Cardiac muscle cell (in vitro differentiated cells and primary cell): Measurements from ENCODE around the gene TMEM59. TPM values are rescaled to one million over a fixed set of nuclear protein-coding genes. Genes with fewer than 3 reads are reported as not detected.

ENCODE experiments used
- DNase-seq, 2 donors: peaks; one replicate each; pipeline versions ENCODE4 v3.0.0 to v3.0.0-alpha.2; 2010 to 2017; ENCODE audit warnings: low read depth in 1 of 2, low spot score in 1 of 2
- H3K27ac ChIP-seq: fragments of 200-600 bp; sonication (generic); 2 replicates; pipeline ENCODE4 v1.5.1; 2016
- H3K27me3 ChIP-seq: fragments of 200-600 bp; sonication (generic); 2 replicates; pipeline ENCODE4 v1.6.0; 2016; ENCODE audit warnings: control low read depth
- H3K36me3 ChIP-seq: fragments of 200-600 bp; sonication (generic); 2 replicates; pipeline ENCODE4 v1.5.1; 2016; ENCODE audit warnings: control low read depth
- H3K4me1 ChIP-seq: fragments of 200-600 bp; sonication (generic); 2 replicates; pipeline ENCODE4 v1.8.1; 2017; ENCODE audit warnings: low read depth, mild to moderate bottlenecking, mixed run types
- H3K4me3 ChIP-seq: fragments of 200-600 bp; sonication (generic); 2 replicates; pipeline ENCODE4 v1.5.1; 2016; ENCODE audit warnings: mild to moderate bottlenecking
- H3K9me3 ChIP-seq: fragments of 200-600 bp; sonication (generic); 2 replicates; pipeline ENCODE4 v1.5.1; 2017; ENCODE audit warnings: low read depth, mild to moderate bottlenecking, control low read depth
- polyA plus RNA-seq: library from polyadenylated mRNA; unstranded; fragments of >200 nt; fragmentation: Nextera tagmentation; extraction: Ambion mirVana; gene quantifications from 2 replicates; pipeline ENCODE4 v1.2.1, GENCODE V29; 2016
- total RNA-seq: library from RNA; depleted of rRNA; stranded (reverse); fragments of >200 nt; gene quantifications from 2 replicates; pipeline ENCODE4 v1.2.3, GENCODE V29; 2016
- TF ChIP-seq, protein P1 (sequence below): IDR thresholded peaks from 2 replicates; pipeline ENCODE4 v1.5.1; 2012; ENCODE audit warnings: low read depth, mild to moderate bottlenecking, low read length

Gene TMEM59, protein sequence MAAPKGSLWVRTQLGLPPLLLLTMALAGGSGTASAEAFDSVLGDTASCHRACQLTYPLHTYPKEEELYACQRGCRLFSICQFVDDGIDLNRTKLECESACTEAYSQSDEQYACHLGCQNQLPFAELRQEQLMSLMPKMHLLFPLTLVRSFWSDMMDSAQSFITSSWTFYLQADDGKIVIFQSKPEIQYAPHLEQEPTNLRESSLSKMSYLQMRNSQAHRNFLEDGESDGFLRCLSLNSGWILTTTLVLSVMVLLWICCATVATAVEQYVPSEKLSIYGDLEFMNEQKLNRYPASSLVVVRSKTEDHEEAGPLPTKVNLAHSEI
- total RNA-seq, result 71.0 and 73.1 TPM in 2 replicates
- 330 and 350 TPM in 2 replicates for polyA plus RNA-seq

DNA sequence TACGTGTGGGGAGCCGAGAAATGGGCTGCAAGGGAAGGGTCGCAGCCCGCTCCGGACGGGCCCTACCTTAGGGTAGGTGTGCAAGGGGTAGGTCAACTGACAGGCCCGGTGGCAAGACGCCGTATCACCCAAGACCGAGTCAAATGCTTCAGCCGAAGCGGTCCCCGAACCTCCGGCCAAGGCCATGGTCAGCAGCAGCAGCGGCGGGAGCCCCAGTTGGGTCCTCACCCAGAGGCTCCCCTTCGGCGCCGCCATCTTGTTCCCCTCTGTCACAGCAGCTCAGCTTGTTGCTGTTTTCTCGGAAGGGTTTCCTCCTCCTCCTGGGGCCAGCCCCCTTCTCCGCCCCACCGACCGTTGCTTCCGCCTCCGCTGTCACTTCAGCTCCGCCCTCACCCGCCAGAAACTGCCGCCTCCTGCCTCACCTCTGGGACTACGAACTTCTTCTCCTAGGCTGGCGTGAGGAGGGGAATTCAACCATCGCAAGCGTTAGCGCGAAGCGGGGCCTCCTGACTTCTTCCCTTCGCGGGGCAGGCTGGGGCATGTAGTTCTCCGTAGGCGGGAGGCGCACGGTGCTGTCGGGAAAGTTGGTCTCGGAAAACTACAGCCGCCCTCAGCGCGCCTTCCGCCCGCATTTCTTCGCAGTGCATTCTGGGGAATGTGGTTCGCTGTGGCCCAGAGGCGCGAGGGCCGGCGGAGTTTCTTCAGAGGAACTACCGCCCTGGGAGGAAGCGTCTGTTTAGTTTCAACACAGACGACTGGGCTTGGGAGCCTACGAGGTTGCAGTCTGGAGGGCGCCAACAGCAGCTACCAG, at the start of gene TMEM59, which contains the start of gene TCEANC2:
TSS of gene TMEM59 (minus strand) at position 271 of the 811 bp plus-strand sequence. CDS start at position 255, 16 bp downstream.
TSS of gene TCEANC2 (plus strand) at position 675 of the 811 bp plus-strand sequence. CDS start 815 bp downstream, outside the sequence.
- Histone ChIP-seq H3K4me1 (peaks cover 14% of the 10 kb centered on the region), H3K27ac (peak within 1 kb of the TSS; percentile 96), H3K27me3 (no peaks in the 10 kb centered on the region), H3K4me3 (peak within 1 kb of the TSS; percentile 81), H3K9me3 (no peaks in the 10 kb centered on the region), H3K36me3 (no peaks in the 10 kb centered on the region)
- TF ChIP-seq, protein P1, sequence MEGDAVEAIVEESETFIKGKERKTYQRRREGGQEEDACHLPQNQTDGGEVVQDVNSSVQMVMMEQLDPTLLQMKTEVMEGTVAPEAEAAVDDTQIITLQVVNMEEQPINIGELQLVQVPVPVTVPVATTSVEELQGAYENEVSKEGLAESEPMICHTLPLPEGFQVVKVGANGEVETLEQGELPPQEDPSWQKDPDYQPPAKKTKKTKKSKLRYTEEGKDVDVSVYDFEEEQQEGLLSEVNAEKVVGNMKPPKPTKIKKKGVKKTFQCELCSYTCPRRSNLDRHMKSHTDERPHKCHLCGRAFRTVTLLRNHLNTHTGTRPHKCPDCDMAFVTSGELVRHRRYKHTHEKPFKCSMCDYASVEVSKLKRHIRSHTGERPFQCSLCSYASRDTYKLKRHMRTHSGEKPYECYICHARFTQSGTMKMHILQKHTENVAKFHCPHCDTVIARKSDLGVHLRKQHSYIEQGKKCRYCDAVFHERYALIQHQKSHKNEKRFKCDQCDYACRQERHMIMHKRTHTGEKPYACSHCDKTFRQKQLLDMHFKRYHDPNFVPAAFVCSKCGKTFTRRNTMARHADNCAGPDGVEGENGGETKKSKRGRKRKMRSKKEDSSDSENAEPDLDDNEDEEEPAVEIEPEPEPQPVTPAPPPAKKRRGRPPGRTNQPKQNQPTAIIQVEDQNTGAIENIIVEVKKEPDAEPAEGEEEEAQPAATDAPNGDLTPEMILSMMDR, result no peak
- peak; percentile 97 to 100 for DNase-seq

DNA sequence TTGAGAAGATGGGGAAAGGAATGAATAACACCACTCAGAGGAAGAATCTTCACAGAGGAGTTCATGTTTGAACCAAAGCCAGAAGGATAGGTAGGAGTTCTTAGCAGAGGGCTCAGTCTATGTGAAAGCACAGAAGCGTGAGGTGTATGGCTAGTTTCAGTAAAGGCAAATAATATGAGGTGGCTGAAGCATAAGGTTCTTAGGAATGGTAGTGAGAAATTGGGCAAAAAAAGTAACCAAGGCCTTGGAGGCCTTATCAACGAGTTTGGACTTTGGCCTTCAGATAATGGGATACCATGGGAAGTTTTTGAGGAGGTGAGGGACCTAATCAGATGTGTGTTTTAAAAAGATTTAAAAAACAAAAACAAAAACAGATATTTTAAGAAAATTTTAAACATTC, 47.5 kb upstream of the TMEM59 start:
- TF ChIP-seq, protein P1, result no peak
- Histone ChIP-seq H3K4me3 (no peak overlapping the region), H3K27me3 (no peaks in the 10 kb centered on the region)

DNA sequence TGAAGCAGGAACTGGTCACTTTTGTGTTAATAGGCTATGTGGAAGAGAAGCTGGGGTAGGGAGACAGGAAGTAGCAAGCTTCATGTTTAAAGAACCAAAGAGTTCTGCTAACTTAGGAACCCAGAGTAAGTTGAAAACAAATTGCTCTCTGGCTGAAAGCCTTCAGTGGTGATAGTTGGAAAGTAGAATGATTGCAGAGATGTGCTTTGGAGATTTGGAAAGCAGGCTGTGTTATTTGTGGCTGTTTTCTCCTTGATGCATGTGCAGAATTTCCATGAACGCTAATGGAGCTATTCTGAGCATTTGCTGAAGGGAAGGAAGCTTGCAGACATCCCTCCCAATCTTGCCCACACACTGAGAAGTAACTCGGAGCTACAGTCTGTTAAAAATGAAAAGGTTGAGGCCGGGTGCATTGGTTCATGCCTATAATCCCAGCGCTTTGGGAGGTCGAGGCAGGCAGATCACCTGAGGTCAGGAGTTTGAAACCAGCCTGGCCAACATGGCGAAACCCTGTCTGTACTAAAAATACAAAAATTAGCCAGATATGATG, 46.1 kb upstream of the TMEM59 start:
- DNase-seq, result no peak
- Histone ChIP-seq H3K9me3 (no peaks in the 10 kb centered on the region), H3K27me3 (no peaks in the 10 kb centered on the region), H3K4me3 (no peak overlapping the region), H3K4me1 (no peaks in the 10 kb centered on the region), H3K27ac (no peak overlapping the region), H3K36me3 (no peaks in the 10 kb centered on the region)
- TF ChIP-seq, protein P1, result no peak

More for the DNA sequence above, 47.5 kb upstream of the TMEM59 start:
- no peaks in the 10 kb centered on the region for H3K36me3 ChIP-seq
- no peak for DNase-seq
- H3K27ac ChIP-seq, result no peak overlapping the region
- H3K9me3 ChIP-seq, result no peaks in the 10 kb centered on the region
- no peaks in the 10 kb centered on the region for H3K4me1 ChIP-seq

DNA sequence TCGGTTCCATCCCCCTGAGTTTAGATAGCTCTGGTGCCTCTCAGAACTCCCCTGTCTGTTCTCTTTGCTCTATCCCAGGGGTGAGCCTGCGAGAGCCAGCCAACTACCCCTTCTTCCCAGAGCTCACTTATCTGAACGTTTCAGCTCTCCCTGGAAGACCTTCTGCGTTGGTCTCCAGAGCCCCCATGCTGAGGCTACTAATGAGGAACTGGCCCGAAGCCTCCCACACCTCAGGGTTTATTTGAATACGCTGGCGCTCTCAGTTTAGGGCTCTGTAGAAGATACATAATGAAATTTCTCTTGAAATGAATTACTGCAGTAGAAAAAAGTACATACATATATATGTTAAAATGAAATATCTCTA, 43.9 kb upstream of the TMEM59 start:
- Histone ChIP-seq H3K27me3 (no peaks in the 10 kb centered on the region), H3K36me3 (no peaks in the 10 kb centered on the region), H3K4me3 (no peak overlapping the region), H3K4me1 (no peaks in the 10 kb centered on the region), H3K27ac (no peak overlapping the region), H3K9me3 (no peaks in the 10 kb centered on the region)
- TF ChIP-seq, protein P1, result no peak
- no peak for DNase-seq

DNA sequence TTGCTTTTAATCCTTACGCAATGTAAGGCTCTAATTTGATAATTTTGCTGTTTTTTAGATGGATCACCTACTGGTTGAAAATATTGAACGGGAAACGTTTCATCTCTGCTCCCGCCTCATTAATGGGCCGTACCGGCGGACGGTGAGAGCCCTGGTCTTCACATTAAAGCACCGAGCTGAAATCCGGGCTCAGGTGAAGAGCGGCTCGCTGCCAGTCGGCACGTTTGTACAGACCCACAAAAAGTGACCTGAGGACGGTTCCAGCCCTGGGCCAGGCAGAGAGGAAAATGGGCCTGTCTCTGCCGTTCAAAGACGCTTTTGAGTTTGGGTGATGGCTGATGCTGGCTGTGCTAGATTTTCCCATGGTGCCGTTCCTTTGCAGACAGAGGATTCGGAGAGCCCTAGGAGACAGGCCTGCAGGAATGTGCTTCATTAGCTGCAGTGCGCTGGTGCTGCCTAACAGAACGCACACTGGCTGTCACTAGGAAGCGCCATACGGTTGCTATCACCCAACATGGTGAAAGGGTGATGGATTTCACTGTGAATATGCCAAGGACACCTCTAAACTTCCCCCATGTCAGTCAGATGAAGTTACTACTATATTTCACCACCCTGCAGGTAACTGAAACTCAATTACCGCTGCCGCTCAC, 43.3 kb upstream of the TMEM59 start:
- DNase-seq, result no peak
- Histone ChIP-seq H3K4me3 (no peak overlapping the region), H3K9me3 (no peaks in the 10 kb centered on the region), H3K27ac (no peak overlapping the region), H3K36me3 (no peaks in the 10 kb centered on the region), H3K27me3 (no peaks in the 10 kb centered on the region), H3K4me1 (no peaks in the 10 kb centered on the region)
- TF ChIP-seq, protein P1, result no peak
